GM12878 (cell line): ENCODE data around the gene COG1. TPM values are rescaled to one million over a fixed set of nuclear protein-coding genes. Genes with fewer than 3 reads are reported as not detected.

Experiments used
- CREB1 ChIP-seq: IDR thresholded peaks from 2 replicates; pipeline ENCODE4 v1.6.1; 2012; ENCODE audit warnings: low read depth, mild to moderate bottlenecking, inconsistent platforms
- ETV6 ChIP-seq, 2 experiments: fragments of 450-650 bp in 1 of 2; IDR thresholded peaks in 1 of 2; conservative IDR thresholded peaks in 1 of 2; 2 replicates each; pipeline ENCODE4 v1.6.1; 2014; ENCODE audit warnings: antibody characterized with exemption in 1 of 2, borderline replicate concordance in 1 of 2, low read depth in 1 of 2, mild to moderate bottlenecking in 1 of 2, moderate library complexity in 1 of 2
- NFXL1 ChIP-seq: fragments of 450-650 bp; IDR thresholded peaks from 2 replicates; pipeline ENCODE4 v1.6.1; 2017; ENCODE audit warnings: antibody characterized with exemption, mild to moderate bottlenecking, borderline replicate concordance
- NKRF ChIP-seq: fragments of 450-650 bp; conservative IDR thresholded peaks from 2 replicates; pipeline ENCODE4 v1.6.1; 2017; ENCODE audit warnings: mild to moderate bottlenecking, moderate library complexity
- PRDM15 ChIP-seq: fragments of 450-650 bp; formaldehyde crosslinking; IDR thresholded peaks from 2 replicates; pipeline ENCODE4 v1.4.0; 2020; ENCODE audit warnings: mild to moderate bottlenecking, moderate library complexity
- polyA plus RNA-seq, 11 experiments: library from polyadenylated mRNA; depleted of rRNA in 4 of 11; unstranded in 6 of 11; stranded (reverse) in 5 of 11; fragments of >200 nt; fragmentation: Nextera tagmentation in 4 of 11; fragmentation: Illumina TruSeq in 1 of 11; extraction: Ambion mirVana in 4 of 11; extraction: Trizol in 1 of 11; gene quantifications; 1 replicate in 1 of 11; 2 replicates in 10 of 11; pipeline versions ENCODE4 v1.2.1 to v1.2.3, GENCODE V29; 2011 to 2016; ENCODE audit warnings: inconsistent platforms in 2 of 11, missing spikeins in 2 of 11, low read depth in 1 of 11
- total RNA-seq, 4 experiments: library from RNA; depleted of rRNA in 3 of 4; stranded (reverse); fragments of >200 nt in 3 of 4; fragmentation: Illumina TruSeq in 1 of 4; extraction: Trizol in 1 of 4; gene quantifications; 2 replicates each; pipeline versions ENCODE4 v1.2.1 to v1.2.3, GENCODE V29; 2013 to 2021

COG1 gene
- total and polyA plus RNA-seq, 10 of the 15 experiments (the other 5 are each of a cell fraction or from before 2014, with no cell fraction given): 10.5 to 24.1 (median 18.1) TPM

DNA sequence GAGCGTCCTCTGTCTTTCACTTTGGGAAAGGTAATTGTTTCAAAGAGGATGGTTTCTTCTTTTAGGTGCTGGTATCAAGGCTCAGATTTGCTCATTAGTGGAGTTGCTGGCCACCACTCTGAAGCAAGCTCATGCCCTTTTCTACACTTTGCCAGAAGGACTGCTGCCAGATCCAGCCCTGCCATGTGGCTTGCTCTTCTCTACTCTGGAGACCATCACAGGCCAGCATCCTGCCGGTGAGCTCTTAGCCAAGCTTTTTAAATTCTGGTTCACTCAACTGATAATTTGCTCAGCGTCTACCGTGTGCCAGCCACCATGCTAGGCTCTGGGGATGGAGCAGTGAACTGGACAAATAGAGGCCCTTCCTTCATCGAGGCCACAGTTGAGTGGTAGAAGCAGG is 4.3 kb downstream of the COG1 start (continued):
- TF ChIP-seq NKRF: no peak
- no peak for TF ChIP-seq CREB1
- no peak for TF ChIP-seq PRDM15
- TF ChIP-seq ETV6 (conservative IDR thresholded peaks at IDR 0.05 in 1 of 2, IDR thresholded peaks at IDR 0.05 in 1 of 2; ENCODE audit: borderline replicate concordance in 1 of 2, low read depth in 1 of 2): no peak
- no peak for TF ChIP-seq NFXL1
